ENCODE results near the gene PDE6B. TPM values are rescaled to one million over a fixed set of nuclear protein-coding genes. Genes with fewer than 3 reads are reported as not detected.

Gene PDE6B
- total RNA-seq, 1 donor from 2014 or later, result 2.3 TPM

DNA sequence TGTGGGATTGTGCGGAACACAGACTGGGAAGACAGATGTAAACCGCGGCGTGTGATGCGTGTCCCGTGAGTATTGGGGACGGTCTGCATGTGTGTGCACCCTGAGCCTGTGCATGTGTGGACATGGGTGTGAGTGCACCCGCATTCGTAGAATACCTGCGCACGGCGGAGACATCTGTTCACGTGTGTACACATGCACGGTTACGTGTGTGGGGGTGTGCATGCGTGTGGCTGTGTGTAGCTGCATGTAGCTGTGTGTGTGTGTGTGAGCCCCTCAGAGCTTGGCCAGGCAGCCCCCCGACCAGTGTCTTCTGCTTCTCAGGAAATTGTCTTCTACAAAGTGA, 29.1 kb downstream of the PDE6B start:
- Mint-ChIP-seq H3K36me3 (ENCODE audit: low read depth) (no peaks in the 10 kb centered on the region), H3K4me1 (ENCODE audit: low read depth) (no peaks in the 10 kb centered on the region)

GRCh38 chr4:654871-655463, 29.6 kb downstream of the PDE6B start:
- no peak overlapping the region for H3K27ac Mint-ChIP-seq (ENCODE audit: unreplicated experiment)
- peak; percentile 63 for DNase-seq (ENCODE audit: low spot score)
- no peaks in the 10 kb centered on the region for H3K36me3 Mint-ChIP-seq (ENCODE audit: low read depth)
- H3K9me3 Mint-ChIP-seq (ENCODE audit: low read depth), result no peaks in the 10 kb centered on the region
- no peaks in the 10 kb centered on the region for H3K4me1 Mint-ChIP-seq (ENCODE audit: low read depth)
- no peak overlapping the region for H3K4me3 Mint-ChIP-seq (ENCODE audit: unreplicated experiment)
- TF ChIP-seq CTCF (IDR thresholded peaks at IDR 0.05), result no peak
- peaks cover 2% of the 10 kb centered on the region for H3K27me3 Mint-ChIP-seq (ENCODE audit: low read depth)

More for the DNA sequence above, 29.1 kb downstream of the PDE6B start:
- Mint-ChIP-seq H3K27ac (ENCODE audit: unreplicated experiment) (no peak overlapping the region), H3K9me3 (ENCODE audit: low read depth) (no peaks in the 10 kb centered on the region), H3K27me3 (ENCODE audit: low read depth) (peaks cover 2% of the 10 kb centered on the region), H3K4me3 (ENCODE audit: unreplicated experiment) (no peak overlapping the region)
- TF ChIP-seq CTCF (IDR thresholded peaks at IDR 0.05), result no peak
- DNase-seq (ENCODE audit: low spot score), result peak; percentile 88

- no peak overlapping the region for H3K27ac Mint-ChIP-seq (ENCODE audit: unreplicated experiment)
- no peaks in the 10 kb centered on the region for H3K9me3 Mint-ChIP-seq (ENCODE audit: low read depth)
- TF ChIP-seq CTCF (IDR thresholded peaks at IDR 0.05), result no peak
- no peak overlapping the region for H3K4me3 Mint-ChIP-seq (ENCODE audit: unreplicated experiment)
- H3K36me3 Mint-ChIP-seq (ENCODE audit: low read depth), result no peaks in the 10 kb centered on the region
- peak; percentile 88 for DNase-seq (ENCODE audit: low spot score)
- no peaks in the 10 kb centered on the region for H3K4me1 Mint-ChIP-seq (ENCODE audit: low read depth)
- peaks cover 2% of the 10 kb centered on the region for H3K27me3 Mint-ChIP-seq (ENCODE audit: low read depth)
Measured at GRCh38 chr4:655464-656151, 30.2 kb downstream of the PDE6B start.

GRCh38 chr4:656436-657337, 31.3 kb downstream of the PDE6B start:
- Mint-ChIP-seq H3K27ac (ENCODE audit: unreplicated experiment) (no peak overlapping the region), H3K4me3 (ENCODE audit: unreplicated experiment) (no peak overlapping the region)
- no peak for TF ChIP-seq CTCF (IDR thresholded peaks at IDR 0.05)

GRCh38 chr4:657338-657833, 32.0 kb downstream of the PDE6B start:
- no peaks in the 10 kb centered on the region for H3K36me3 Mint-ChIP-seq (ENCODE audit: low read depth)
- no peak overlapping the region for H3K4me3 Mint-ChIP-seq (ENCODE audit: unreplicated experiment)
- no peak for TF ChIP-seq CTCF (IDR thresholded peaks at IDR 0.05)
- no peak overlapping the region for H3K27ac Mint-ChIP-seq (ENCODE audit: unreplicated experiment)
- DNase-seq (ENCODE audit: low spot score), result peak; percentile 84
- no peaks in the 10 kb centered on the region for H3K4me1 Mint-ChIP-seq (ENCODE audit: low read depth)
- no peaks in the 10 kb centered on the region for H3K27me3 Mint-ChIP-seq (ENCODE audit: low read depth)
- no peaks in the 10 kb centered on the region for H3K9me3 Mint-ChIP-seq (ENCODE audit: low read depth)

More at GRCh38 chr4:656436-657337, 31.3 kb downstream of the PDE6B start:
- H3K27me3 Mint-ChIP-seq (ENCODE audit: low read depth), result peaks cover 2% of the 10 kb centered on the region
- H3K9me3 Mint-ChIP-seq (ENCODE audit: low read depth), result no peaks in the 10 kb centered on the region
- no peaks in the 10 kb centered on the region for H3K36me3 Mint-ChIP-seq (ENCODE audit: low read depth)
- no peaks in the 10 kb centered on the region for H3K4me1 Mint-ChIP-seq (ENCODE audit: low read depth)
- peak; percentile 83 for DNase-seq (ENCODE audit: low spot score)
